ENCODE data around the gene MPPE1. TPM values are rescaled to one million over a fixed set of nuclear protein-coding genes. Genes with fewer than 3 reads are reported as not detected.

MPPE1 gene, protein sequence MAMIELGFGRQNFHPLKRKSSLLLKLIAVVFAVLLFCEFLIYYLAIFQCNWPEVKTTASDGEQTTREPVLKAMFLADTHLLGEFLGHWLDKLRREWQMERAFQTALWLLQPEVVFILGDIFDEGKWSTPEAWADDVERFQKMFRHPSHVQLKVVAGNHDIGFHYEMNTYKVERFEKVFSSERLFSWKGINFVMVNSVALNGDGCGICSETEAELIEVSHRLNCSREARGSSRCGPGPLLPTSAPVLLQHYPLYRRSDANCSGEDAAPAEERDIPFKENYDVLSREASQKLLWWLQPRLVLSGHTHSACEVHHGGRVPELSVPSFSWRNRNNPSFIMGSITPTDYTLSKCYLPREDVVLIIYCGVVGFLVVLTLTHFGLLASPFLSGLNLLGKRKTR
- polyA plus RNA-seq (2013, experiment 1 of 2): 6.4 TPM
- 5.0 TPM for polyA plus RNA-seq (2013, experiment 2 of 2)

- WGBS (ENCODE audit: extremely low coverage, insufficient coverage, low lambda C conversion rate): no CpG with 5 or more reads among the region's 106 CpGs
- H3K23ac ChIP-seq (ENCODE audit: low read length): no peak within 1 kb of the TSS
- H3K9ac ChIP-seq (ENCODE audit: low read length): peak within 1 kb of the TSS; percentile 92
- H4K5ac ChIP-seq (ENCODE audit: low read length): no peak within 1 kb of the TSS
- H3K36me3 ChIP-seq (ENCODE audit: control insufficient read depth, insufficient read depth, low read length): no peaks in the 10 kb centered on the region
- peak within 1 kb of the TSS; percentile 95 for H3K56ac ChIP-seq (ENCODE audit: low read length)
- H3K4me2 ChIP-seq (ENCODE audit: low read length): peak within 1 kb of the TSS; percentile 87
- peak within 1 kb of the TSS; percentile 74 for H3K4me3 ChIP-seq (ENCODE audit: low read length)
- no peaks in the 10 kb centered on the region for H3K79me1 ChIP-seq (ENCODE audit: low read length)
- no peak within 1 kb of the TSS for H2BK5ac ChIP-seq (ENCODE audit: low read length)
- no peak within 1 kb of the TSS for H2AK5ac ChIP-seq (ENCODE audit: low read length)
- H3K4ac ChIP-seq (ENCODE audit: low read depth, low read length): peak within 1 kb of the TSS; percentile 83
- peak within 1 kb of the TSS; percentile 86 for H3K18ac ChIP-seq (ENCODE audit: low read length)
- H2BK15ac ChIP-seq (replicated peaks; ENCODE audit: low read depth): no peak within 1 kb of the TSS
- peak; percentile 93 for DNase-seq
- H4K8ac ChIP-seq (ENCODE audit: low read depth, low read length): peak within 1 kb of the TSS; percentile 1
- H3K27me3 ChIP-seq (ENCODE audit: insufficient read depth, low read length, poor library complexity): no peaks in the 10 kb centered on the region
- H3K4me1 ChIP-seq (ENCODE audit: control insufficient read depth, low read depth, low read length): peaks cover 4% of the 10 kb centered on the region
- peak within 1 kb of the TSS; percentile 87 for H3K27ac ChIP-seq (ENCODE audit: low read depth, low read length)
- peak within 1 kb of the TSS; percentile 30 for H2BK120ac ChIP-seq (ENCODE audit: low read depth, low read length)
- no peaks in the 10 kb centered on the region for H3K79me2 ChIP-seq (ENCODE audit: control insufficient read depth, insufficient read depth, low read length)
These were observed at the start of gene MPPE1 for GRCh38 chr18:11908182-11909060. TSS of gene MPPE1 (minus strand) at chr18:11908317. CDS start at chr18:11897264, 11,053 bp downstream.

- Histone ChIP-seq H3K18ac (ENCODE audit: low read length) (no peak overlapping the region), H3K23ac (ENCODE audit: low read length) (no peak overlapping the region), H3K4ac (ENCODE audit: low read depth, low read length) (no peak overlapping the region), H3K4me3 (ENCODE audit: low read length) (no peak overlapping the region), H3K79me2 (ENCODE audit: control insufficient read depth, insufficient read depth, low read length) (no peaks in the 10 kb centered on the region), H2BK15ac (replicated peaks; ENCODE audit: low read depth) (no peak overlapping the region), H3K36me3 (ENCODE audit: control insufficient read depth, insufficient read depth, low read length) (no peaks in the 10 kb centered on the region), H3K9ac (ENCODE audit: low read length) (no peak overlapping the region), H3K56ac (ENCODE audit: low read length) (no peak overlapping the region), H2AK5ac (ENCODE audit: low read length) (no peak overlapping the region), H4K5ac (ENCODE audit: low read length) (no peak overlapping the region), H3K79me1 (ENCODE audit: low read length) (no peaks in the 10 kb centered on the region), H3K27ac (ENCODE audit: low read depth, low read length) (no peak overlapping the region), H3K27me3 (ENCODE audit: insufficient read depth, low read length, poor library complexity) (no peaks in the 10 kb centered on the region), H2BK5ac (ENCODE audit: low read length) (no peak overlapping the region), H3K4me1 (ENCODE audit: control insufficient read depth, low read depth, low read length) (no peaks in the 10 kb centered on the region), H3K4me2 (ENCODE audit: low read length) (no peak overlapping the region), H4K8ac (ENCODE audit: low read depth, low read length) (no peak overlapping the region), H2BK120ac (ENCODE audit: low read depth, low read length) (no peak overlapping the region)
- DNase-seq: no peak
- WGBS (ENCODE audit: extremely low coverage, insufficient coverage, low lambda C conversion rate): no CpG with 5 or more reads among the region's 2 CpGs
These were observed 49.5 kb upstream of the MPPE1 start for GRCh38 chr18:11957636-11958035.

DNA sequence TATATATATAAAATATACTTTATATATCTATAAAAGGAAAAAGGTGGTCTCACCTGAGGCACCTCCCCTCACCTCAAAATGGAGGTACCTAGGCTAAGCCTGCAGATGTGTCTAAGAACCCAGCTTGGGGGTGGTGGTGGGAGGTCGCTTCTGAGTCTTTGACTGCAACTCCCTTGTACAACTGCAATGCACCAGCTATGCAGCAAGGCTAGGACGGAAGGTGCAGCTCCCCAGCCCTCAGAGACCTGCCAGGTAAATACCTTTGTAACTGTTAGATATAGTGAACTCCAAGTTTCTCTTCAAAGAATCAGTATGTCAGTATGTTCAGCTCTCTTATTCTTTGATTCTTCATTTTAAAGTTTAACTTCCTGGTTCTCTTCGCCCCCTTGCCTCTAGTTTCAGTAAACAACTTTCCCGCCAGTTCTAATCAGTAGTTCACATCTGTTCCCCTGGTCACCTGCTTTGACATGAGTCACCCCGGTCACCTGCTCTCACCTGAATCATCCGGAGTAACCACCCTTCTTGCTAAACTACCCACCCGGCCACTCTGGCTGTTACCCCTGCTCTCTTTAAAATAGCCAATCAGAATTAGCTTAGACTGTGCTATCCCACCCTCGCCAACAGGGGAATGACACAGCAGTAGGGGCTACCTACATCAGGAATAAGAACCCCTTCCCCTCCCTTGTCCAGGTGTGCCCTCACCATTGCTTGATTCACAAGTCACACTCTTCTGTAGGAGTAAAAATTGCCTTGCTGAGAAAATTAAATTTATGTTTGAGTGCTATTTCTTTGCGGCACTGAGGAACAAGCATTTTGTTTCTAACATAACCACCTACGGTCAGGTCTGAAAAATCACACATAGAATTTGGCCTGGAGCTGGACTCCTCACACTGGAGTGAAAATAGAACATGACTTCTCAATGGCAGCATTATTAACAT is 48.5 kb upstream of the MPPE1 start:
- no peaks in the 10 kb centered on the region for H3K27me3 ChIP-seq (ENCODE audit: insufficient read depth, low read length, poor library complexity)
- DNase-seq: no peak
- H3K36me3 ChIP-seq (ENCODE audit: control insufficient read depth, insufficient read depth, low read length): no peaks in the 10 kb centered on the region
- peaks cover 1% of the 10 kb centered on the region for H3K4me1 ChIP-seq (ENCODE audit: control insufficient read depth, low read depth, low read length)
- H3K4ac ChIP-seq (ENCODE audit: low read depth, low read length): no peak overlapping the region
- H3K9ac ChIP-seq (ENCODE audit: low read length): no peak overlapping the region
- no CpG with 5 or more reads among the region's 10 CpGs for WGBS (ENCODE audit: extremely low coverage, insufficient coverage, low lambda C conversion rate)
- no peak overlapping the region for H4K5ac ChIP-seq (ENCODE audit: low read length)
- no peak overlapping the region for H3K18ac ChIP-seq (ENCODE audit: low read length)
- H2BK120ac ChIP-seq (ENCODE audit: low read depth, low read length): no peak overlapping the region
- no peaks in the 10 kb centered on the region for H3K79me2 ChIP-seq (ENCODE audit: control insufficient read depth, insufficient read depth, low read length)
- no peak overlapping the region for H2BK15ac ChIP-seq (replicated peaks; ENCODE audit: low read depth)
- H3K4me2 ChIP-seq (ENCODE audit: low read length): no peak overlapping the region
- no peak overlapping the region for H3K23ac ChIP-seq (ENCODE audit: low read length)
- no peaks in the 10 kb centered on the region for H3K79me1 ChIP-seq (ENCODE audit: low read length)
- H2BK5ac ChIP-seq (ENCODE audit: low read length): no peak overlapping the region
- no peak overlapping the region for H3K4me3 ChIP-seq (ENCODE audit: low read length)
- H2AK5ac ChIP-seq (ENCODE audit: low read length): no peak overlapping the region
- H4K8ac ChIP-seq (ENCODE audit: low read depth, low read length): no peak overlapping the region
- no peak overlapping the region for H3K27ac ChIP-seq (ENCODE audit: low read depth, low read length)
- no peak overlapping the region for H3K56ac ChIP-seq (ENCODE audit: low read length)

- no CpG with 5 or more reads among the region's 8 CpGs for WGBS (ENCODE audit: extremely low coverage, insufficient coverage, low lambda C conversion rate)
- DNase-seq: peak; percentile 89
- H2AK5ac ChIP-seq (ENCODE audit: low read length): no peak overlapping the region
- H2BK120ac ChIP-seq (ENCODE audit: low read depth, low read length): no peak overlapping the region
- peak overlapping the region; percentile 79 for H3K27ac ChIP-seq (ENCODE audit: low read depth, low read length)
- H3K79me1 ChIP-seq (ENCODE audit: low read length): no peaks in the 10 kb centered on the region
- no peak overlapping the region for H3K4me3 ChIP-seq (ENCODE audit: low read length)
- no peak overlapping the region for H3K4me2 ChIP-seq (ENCODE audit: low read length)
- no peaks in the 10 kb centered on the region for H3K79me2 ChIP-seq (ENCODE audit: control insufficient read depth, insufficient read depth, low read length)
- no peak overlapping the region for H3K23ac ChIP-seq (ENCODE audit: low read length)
- peak overlapping the region; percentile 62 for H3K18ac ChIP-seq (ENCODE audit: low read length)
- peak overlapping the region; percentile 28 for H2BK5ac ChIP-seq (ENCODE audit: low read length)
- H3K4me1 ChIP-seq (ENCODE audit: control insufficient read depth, low read depth, low read length): peaks cover 3% of the 10 kb centered on the region
- no peaks in the 10 kb centered on the region for H3K27me3 ChIP-seq (ENCODE audit: insufficient read depth, low read length, poor library complexity)
- no peak overlapping the region for H3K4ac ChIP-seq (ENCODE audit: low read depth, low read length)
- H2BK15ac ChIP-seq (replicated peaks; ENCODE audit: low read depth): no peak overlapping the region
- no peak overlapping the region for H4K8ac ChIP-seq (ENCODE audit: low read depth, low read length)
- H3K9ac ChIP-seq (ENCODE audit: low read length): no peak overlapping the region
- H4K5ac ChIP-seq (ENCODE audit: low read length): no peak overlapping the region
- peak overlapping the region; percentile 63 for H3K56ac ChIP-seq (ENCODE audit: low read length)
- no peaks in the 10 kb centered on the region for H3K36me3 ChIP-seq (ENCODE audit: control insufficient read depth, insufficient read depth, low read length)
These were observed 47.3 kb upstream of the MPPE1 start for GRCh38 chr18:11955239-11956029.

DNA sequence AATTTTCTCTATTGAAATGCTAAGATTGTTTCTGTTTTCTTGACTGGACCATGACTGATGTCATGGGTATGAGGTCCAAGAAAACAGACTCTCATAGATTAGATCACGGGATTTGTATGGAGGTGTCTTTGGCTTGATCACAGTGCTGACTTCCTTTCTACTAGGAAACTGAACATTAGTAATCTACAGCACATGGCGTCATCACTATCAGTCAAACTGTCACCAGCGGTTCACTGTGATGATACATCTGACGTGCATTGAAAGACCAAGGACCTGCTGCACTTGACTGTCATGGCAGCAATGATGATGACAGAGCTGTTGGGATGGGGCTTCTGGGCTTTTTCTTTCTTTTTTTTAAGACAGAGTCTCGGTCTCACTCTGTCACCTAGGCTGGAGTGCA is 45.0 kb upstream of the MPPE1 start:
- H3K4me1 ChIP-seq (ENCODE audit: control insufficient read depth, low read depth, low read length): peaks cover 3% of the 10 kb centered on the region
- no peak overlapping the region for H2BK15ac ChIP-seq (replicated peaks; ENCODE audit: low read depth)
- H3K27ac ChIP-seq (ENCODE audit: low read depth, low read length): no peak overlapping the region
- H2BK120ac ChIP-seq (ENCODE audit: low read depth, low read length): no peak overlapping the region
- H3K27me3 ChIP-seq (ENCODE audit: insufficient read depth, low read length, poor library complexity): no peaks in the 10 kb centered on the region
- H3K36me3 ChIP-seq (ENCODE audit: control insufficient read depth, insufficient read depth, low read length): no peaks in the 10 kb centered on the region
- no peak overlapping the region for H3K4me2 ChIP-seq (ENCODE audit: low read length)
- H3K23ac ChIP-seq (ENCODE audit: low read length): no peak overlapping the region
- no peaks in the 10 kb centered on the region for H3K79me2 ChIP-seq (ENCODE audit: control insufficient read depth, insufficient read depth, low read length)
- H4K8ac ChIP-seq (ENCODE audit: low read depth, low read length): no peak overlapping the region
- H3K79me1 ChIP-seq (ENCODE audit: low read length): no peaks in the 10 kb centered on the region
- no peak overlapping the region for H3K9ac ChIP-seq (ENCODE audit: low read length)
- no CpG with 5 or more reads among the region's 5 CpGs for WGBS (ENCODE audit: extremely low coverage, insufficient coverage, low lambda C conversion rate)
- H2AK5ac ChIP-seq (ENCODE audit: low read length): no peak overlapping the region
- no peak overlapping the region for H3K18ac ChIP-seq (ENCODE audit: low read length)
- no peak overlapping the region for H3K4me3 ChIP-seq (ENCODE audit: low read length)
- no peak for DNase-seq
- no peak overlapping the region for H4K5ac ChIP-seq (ENCODE audit: low read length)
- H2BK5ac ChIP-seq (ENCODE audit: low read length): no peak overlapping the region
- no peak overlapping the region for H3K4ac ChIP-seq (ENCODE audit: low read depth, low read length)
- H3K56ac ChIP-seq (ENCODE audit: low read length): no peak overlapping the region
